HG03565 (cell line): Measurements from ENCODE around the gene PLAAT5.

Source experiments
- ATAC-seq: cut with Tn5 transposase; IDR thresholded peaks from one replicate; pipeline ENCODE4 v1.9.1; 2021; ENCODE audit warnings: mild to moderate bottlenecking, moderate library complexity; ENCODE audit not compliant: unreplicated experiment

The PLAAT5 gene

GRCh38 chr11:63516109-63516508 lies 25.1 kb upstream of the PLAAT5 start:
- no peak for ATAC-seq

DNA sequence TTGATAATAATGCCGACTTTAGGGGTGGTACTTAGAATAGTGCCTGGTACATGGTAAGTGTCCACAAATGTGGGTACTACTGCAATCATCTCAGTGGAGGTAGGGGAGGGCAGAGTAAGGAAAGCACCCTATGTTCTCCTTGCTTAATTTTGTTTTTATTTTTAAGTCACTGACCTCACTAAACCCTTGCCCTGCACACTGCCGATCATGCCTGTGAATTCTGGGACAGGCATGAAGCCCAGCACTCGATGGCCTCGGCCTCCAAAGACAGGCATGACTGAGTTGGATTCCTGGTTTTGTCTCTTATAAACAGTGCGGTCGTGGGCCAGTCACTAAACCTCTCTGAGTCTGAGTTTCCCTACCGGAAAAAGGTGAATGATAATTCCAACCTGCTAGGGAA lies 21.8 kb upstream of the PLAAT5 start:
- ATAC-seq, result no peak

DNA sequence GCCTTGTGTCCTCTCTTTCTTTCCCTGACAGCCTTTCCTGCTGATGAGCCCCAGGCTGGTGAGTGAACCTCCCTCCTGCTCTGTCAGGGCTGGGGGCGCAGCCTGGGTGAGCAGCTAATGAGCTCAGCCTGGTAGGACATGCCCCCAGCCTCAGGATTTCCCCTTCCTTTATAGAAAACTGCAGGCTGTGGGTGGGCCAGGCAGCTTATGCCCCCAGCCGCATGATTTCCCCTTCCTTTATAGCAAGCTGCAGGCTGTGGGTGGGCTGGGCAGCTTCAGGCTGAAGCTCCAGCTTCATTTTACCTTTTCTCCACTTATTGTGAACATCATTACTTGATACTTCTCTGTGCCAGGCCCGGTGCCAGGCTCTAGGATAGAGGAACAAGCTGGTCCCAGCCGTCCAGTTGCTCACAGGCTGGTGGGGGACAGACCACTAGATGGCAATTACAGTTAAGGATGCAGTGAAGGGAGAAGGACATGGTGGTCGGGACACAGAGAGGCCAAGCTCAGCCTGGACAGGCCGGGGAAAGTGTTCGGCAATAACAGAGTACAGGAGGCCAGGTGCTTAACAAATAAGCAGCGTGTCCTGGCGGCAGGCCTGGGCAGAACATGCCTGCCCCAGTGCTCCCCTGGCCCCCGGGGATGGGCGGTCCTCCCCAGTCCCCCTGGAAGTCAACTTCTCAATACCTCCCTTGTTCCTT lies 20.2 kb upstream of the PLAAT5 start:
- ATAC-seq, result no peak

- no peak for ATAC-seq
Measured at GRCh38 chr11:63510360-63511047, 19.5 kb upstream of the PLAAT5 start.

GRCh38 chr11:63508745-63509144 lies 17.8 kb upstream of the PLAAT5 start:
- no peak for ATAC-seq

GRCh38 chr11:63508009-63508408 lies 17.0 kb upstream of the PLAAT5 start:
- no peak for ATAC-seq

- ATAC-seq, result no peak
Measured at GRCh38 chr11:63507511-63507910, 16.5 kb upstream of the PLAAT5 start.

GRCh38 chr11:63506876-63507275 lies 15.9 kb upstream of the PLAAT5 start:
- no peak for ATAC-seq

DNA sequence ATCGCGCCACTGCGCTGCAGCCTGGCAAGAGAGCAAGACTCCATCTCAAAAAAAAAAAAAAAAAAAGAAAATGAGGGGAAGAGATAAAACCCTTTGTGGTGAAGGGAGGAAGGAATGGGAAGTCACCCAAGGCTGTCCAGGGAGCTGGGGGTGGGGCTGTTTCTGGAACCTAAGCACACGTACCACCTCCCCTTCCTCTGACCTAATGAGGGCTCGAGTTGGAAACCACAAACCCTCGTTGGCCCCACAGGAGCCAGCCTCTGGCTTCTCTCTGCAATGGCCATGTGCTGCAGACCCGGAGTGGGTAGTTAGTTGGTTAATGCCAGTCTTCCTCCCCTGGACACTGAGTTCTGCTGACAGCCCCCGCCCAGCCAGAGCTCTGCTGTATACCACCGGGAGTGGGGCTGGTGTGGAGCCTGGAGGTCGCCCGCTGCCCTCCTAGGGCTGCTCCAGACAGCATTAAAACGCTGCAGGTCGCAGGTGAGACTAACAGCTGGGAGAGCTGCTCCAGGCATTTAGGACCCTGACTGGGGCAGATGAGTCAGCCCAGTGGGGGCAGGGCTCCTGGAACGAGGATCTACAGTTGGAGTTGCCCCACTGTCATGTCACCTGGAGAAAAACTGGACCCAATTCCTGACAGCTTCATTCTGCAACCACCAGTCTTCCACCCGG lies 15.0 kb upstream of the PLAAT5 start, which contains the start of gene LGALS12:
TSS of gene LGALS12 (plus strand) at position 228 of the 672 bp plus-strand sequence. CDS start at position 603, 375 bp downstream.
- no peak for ATAC-seq

DNA sequence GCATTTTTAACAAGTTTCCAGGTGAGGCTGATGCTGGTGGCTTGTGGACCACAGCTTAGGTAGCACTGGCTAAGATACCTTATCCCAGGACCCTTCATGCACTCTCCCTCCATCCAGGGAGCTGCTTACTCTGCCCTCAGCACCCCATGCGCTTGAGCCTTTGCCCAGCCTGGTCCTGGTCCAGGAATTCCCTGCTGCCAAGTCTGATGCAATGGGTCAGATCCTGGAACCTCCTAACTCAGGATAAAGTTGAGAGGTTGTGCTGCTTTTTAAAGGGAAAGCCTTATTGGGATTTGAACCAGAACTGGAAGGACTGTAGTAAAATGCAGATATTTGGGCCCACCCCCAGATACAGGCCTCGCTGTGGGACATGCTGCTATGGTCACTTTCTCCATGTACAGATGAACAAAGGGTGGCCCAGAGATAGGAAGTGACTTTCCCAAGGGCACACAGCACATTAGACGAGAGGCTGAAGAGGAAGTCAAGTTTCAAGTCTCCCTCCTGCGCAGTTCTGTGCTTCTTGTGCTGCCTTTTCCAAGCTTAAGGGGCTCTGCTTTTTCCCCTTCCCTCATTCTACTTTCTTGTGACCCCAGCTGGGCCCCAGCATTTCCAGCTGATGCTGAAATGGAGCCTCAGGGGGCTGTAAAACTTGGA lies 14.1 kb upstream of the PLAAT5 start:
- ATAC-seq, result no peak

GRCh38 chr11:63504054-63504453 lies 13.1 kb upstream of the PLAAT5 start:
- no peak for ATAC-seq

DNA sequence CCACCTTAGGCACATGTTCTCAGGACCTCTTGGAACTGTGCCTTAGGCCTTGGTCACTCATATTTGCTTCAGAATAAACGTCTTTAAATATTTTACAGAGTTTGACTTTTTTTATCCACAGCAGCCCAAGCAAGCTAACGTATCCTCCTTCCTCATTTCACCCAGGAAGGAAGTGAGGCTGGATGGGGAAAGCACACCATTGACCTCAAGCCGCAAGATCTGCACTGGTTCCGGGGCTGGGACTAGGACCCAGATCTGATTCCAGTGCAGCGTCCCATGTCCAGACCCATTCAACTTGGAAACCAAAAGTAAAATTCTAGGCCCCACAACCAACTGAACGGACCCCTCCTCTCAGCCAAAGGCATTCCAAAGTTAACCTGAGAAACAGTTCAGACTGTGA lies 12.5 kb upstream of the PLAAT5 start:
- no peak for ATAC-seq

GRCh38 chr11:63502252-63502820 lies 11.4 kb upstream of the PLAAT5 start:
- no peak for ATAC-seq

- ATAC-seq, result no peak
Measured at GRCh38 chr11:63501236-63501635, 10.3 kb upstream of the PLAAT5 start.

DNA sequence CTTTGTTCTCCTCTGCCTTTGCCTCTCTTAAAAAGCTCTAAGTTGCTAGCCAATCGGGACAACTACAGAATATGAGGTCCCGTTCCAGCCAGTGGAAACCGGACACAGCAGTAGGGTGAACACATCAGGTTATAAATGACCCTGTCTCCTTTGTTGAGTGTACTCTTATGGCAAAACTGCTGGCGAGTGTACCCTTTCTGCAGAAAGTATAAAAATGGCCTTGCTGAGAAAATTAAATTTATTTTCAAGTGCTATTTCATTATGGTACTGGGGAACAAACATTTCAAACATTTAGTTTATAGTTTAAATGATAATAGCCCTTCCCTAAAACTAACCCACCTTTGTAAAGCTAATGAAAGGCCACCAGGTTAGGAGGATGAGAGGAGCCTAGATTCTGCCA lies 8.9 kb upstream of the PLAAT5 start:
- ATAC-seq, result no peak

DNA sequence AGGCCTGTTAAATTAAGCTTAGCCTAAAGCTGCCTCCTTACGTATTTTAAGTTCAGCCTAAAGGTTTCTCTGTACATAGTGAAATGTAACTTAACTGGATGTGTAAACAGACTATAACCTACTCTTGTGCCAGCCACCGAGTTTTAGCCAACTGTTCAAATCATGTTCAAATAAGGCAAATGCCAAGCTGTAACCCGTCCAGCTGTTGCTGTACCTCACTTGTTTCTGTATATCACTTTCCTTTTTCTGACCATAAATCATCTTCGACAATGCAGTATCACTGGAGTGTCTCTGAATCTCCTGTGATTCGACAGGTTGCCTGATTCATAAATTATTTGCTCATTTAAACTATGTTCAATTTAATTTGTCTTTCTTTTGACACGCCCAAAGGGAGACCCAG lies 4.0 kb upstream of the PLAAT5 start:
- no peak for ATAC-seq

- ATAC-seq, result no peak
Measured at GRCh38 chr11:63493127-63493526, 2.2 kb upstream of the PLAAT5 start.

- no peak for ATAC-seq
Measured at GRCh38 chr11:63492441-63492840, 1.5 kb upstream of the PLAAT5 start.

DNA sequence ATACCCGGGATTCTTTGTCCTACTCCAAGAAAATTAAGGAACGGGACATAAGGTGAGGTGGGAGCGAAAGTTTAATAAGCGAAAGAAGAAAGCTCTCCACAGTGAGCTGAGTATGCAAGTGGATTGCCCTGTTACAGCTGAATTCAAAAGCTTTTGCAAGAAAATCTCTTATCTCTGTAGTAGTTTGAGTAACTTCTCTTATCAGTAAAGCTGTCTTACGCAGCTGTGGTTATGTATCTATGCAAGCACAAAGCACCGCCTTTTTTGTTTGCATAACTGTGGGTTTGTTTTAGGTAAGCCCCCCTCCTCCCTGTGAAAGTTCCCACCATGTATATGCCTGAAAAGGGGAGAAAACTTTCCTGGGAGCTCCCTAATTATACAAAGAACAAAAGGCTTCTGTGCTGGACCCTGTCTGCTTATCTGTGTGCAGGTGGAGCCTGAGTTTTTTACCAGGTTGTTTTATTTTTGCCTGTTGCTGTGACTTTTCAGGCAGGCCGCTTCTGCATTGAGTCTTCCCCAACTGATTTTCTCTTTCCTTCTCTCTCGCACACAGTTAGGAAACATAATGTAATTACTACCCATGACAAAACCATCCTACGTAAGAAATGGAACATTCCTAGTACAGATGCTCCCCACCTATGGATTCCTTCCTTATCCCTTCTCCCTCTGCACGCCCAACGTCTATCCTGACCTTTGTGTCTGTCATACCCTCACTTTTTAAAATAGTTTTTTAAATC lies 837 bp upstream of the PLAAT5 start:
- no peak for ATAC-seq

- ATAC-seq, result no peak
Measured at GRCh38 chr11:63491240-63491587, 247 bp upstream of the PLAAT5 start.

DNA sequence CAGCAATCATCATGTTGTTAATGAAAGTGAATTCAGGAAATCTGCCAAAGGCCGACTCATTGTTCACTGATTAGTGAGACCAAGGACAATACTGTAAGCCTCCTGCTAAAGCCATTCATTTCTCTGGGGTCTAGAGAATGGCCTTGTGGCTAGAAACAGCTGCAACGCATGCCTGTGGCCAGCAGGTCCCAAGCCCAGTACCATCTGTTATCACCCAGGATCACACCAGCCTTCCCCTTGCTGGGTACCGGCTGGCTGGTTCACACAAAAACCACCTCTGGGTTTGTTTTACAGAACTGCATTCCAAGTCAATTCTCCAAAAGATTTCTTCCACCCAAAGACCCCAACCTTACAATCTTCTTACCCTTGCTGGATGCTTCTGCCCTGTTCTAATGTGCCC lies 1.1 kb downstream of the PLAAT5 start:
- ATAC-seq, result no peak
